ENCODE measurements around the gene VPS8. TPM values are rescaled to one million over a fixed set of nuclear protein-coding genes. Genes with fewer than 3 reads are reported as not detected.

VPS8 gene
- total and polyA plus RNA-seq, 2 donors (not counting 1 experiment from before 2014, with no cell fraction given), result 24.9 to 99.4 TPM

DNA sequence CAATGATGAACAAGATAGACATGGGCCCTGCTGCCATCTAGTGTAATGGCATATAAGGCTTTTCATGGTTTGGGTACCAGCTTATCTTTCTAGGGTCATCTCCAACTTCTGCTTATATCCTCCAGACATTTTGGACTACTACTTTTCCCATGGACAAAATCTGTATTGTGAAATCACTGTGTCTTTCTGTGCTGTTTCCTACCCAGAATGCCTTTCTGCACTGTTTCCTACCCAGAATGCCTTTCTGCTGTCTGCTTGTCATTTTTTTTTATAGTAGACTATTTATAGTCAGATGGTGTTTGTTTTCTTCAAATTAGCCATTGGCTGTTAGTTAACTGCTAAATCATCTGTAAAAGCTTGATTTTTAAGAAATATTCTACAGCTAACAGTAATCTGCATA, 20.1 kb downstream of the VPS8 start:
- H3K4me3 ChIP-seq (replicated peaks in 1 of 4; ENCODE audit: control extremely low read depth in 1 of 4, insufficient read depth in 1 of 4, low read depth in 3 of 4, low read length in 4 of 4), result no peak overlapping the region
- DNase-seq (ENCODE audit: low read depth in 2 of 2), result no peak
- H3K9me3 ChIP-seq (ENCODE audit: control insufficient read depth, insufficient read depth, low read depth, low read length), result no peaks in the 10 kb centered on the region
- no peak for TF ChIP-seq EZH2 (IDR thresholded peaks at IDR 0.05; ENCODE audit: low read length, missing control alignments)
- TF ChIP-seq, protein P1, sequence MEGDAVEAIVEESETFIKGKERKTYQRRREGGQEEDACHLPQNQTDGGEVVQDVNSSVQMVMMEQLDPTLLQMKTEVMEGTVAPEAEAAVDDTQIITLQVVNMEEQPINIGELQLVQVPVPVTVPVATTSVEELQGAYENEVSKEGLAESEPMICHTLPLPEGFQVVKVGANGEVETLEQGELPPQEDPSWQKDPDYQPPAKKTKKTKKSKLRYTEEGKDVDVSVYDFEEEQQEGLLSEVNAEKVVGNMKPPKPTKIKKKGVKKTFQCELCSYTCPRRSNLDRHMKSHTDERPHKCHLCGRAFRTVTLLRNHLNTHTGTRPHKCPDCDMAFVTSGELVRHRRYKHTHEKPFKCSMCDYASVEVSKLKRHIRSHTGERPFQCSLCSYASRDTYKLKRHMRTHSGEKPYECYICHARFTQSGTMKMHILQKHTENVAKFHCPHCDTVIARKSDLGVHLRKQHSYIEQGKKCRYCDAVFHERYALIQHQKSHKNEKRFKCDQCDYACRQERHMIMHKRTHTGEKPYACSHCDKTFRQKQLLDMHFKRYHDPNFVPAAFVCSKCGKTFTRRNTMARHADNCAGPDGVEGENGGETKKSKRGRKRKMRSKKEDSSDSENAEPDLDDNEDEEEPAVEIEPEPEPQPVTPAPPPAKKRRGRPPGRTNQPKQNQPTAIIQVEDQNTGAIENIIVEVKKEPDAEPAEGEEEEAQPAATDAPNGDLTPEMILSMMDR (conservative IDR thresholded peaks at IDR 0.05 in 1 of 2, IDR thresholded peaks at IDR 0.05 in 1 of 2; ENCODE audit: low read depth in 1 of 2, low read length in 2 of 2), result no peak
- H2AFZ ChIP-seq (ENCODE audit: low read length), result no peak overlapping the region
- H3K36me3 ChIP-seq (ENCODE audit: control insufficient read depth, insufficient read depth, low read length), result peaks cover 2% of the 10 kb centered on the region
- no peaks in the 10 kb centered on the region for H4K20me1 ChIP-seq (ENCODE audit: control insufficient read depth, extremely low read depth, insufficient read depth, low read length)
- no peaks in the 10 kb centered on the region for H3K4me1 ChIP-seq (ENCODE audit: control insufficient read depth, extremely low read depth, insufficient read depth, low read length)
- H3K27ac ChIP-seq (ENCODE audit: insufficient read depth, low read length), result no peak overlapping the region
- no peak overlapping the region for H3K4me2 ChIP-seq (ENCODE audit: extremely low read depth, insufficient read depth, low read length)
- no peaks in the 10 kb centered on the region for H3K27me3 ChIP-seq (ENCODE audit: control insufficient read depth, insufficient read depth, low read length)
- no peaks in the 10 kb centered on the region for H3K79me2 ChIP-seq (ENCODE audit: control insufficient read depth, insufficient read depth, low read length)
- H3K9ac ChIP-seq (ENCODE audit: insufficient read depth, low read length), result no peak overlapping the region

DNA sequence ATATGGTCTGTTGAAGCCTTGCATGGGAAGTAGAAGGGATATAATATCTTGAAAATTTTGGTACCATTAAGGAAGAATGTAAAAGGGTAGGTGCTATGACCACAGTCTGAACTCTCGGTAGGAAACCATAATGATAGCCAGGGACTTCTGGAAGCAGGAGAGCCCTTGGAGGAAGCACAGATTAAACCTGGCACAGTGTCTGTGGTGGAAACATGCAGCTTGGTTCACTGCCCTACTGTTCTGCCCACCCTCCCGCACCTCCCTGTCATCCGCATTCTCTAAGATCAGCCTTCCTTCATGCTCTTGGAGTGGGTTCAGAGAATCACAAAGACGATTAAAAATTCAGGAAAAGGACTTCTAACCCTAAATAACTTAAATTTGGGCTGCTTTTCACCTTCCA, 20.9 kb downstream of the VPS8 start:
- no peak for DNase-seq (ENCODE audit: low read depth in 2 of 2)
- Histone ChIP-seq H3K4me1 (ENCODE audit: control insufficient read depth, extremely low read depth, insufficient read depth, low read length) (no peaks in the 10 kb centered on the region), H3K4me3 (replicated peaks in 1 of 4; ENCODE audit: control extremely low read depth in 1 of 4, insufficient read depth in 1 of 4, low read depth in 3 of 4, low read length in 4 of 4) (no peak overlapping the region), H2AFZ (ENCODE audit: low read length) (no peak overlapping the region), H4K20me1 (ENCODE audit: control insufficient read depth, extremely low read depth, insufficient read depth, low read length) (no peaks in the 10 kb centered on the region), H3K27ac (ENCODE audit: insufficient read depth, low read length) (no peak overlapping the region), H3K36me3 (ENCODE audit: control insufficient read depth, insufficient read depth, low read length) (peaks cover 2% of the 10 kb centered on the region), H3K27me3 (ENCODE audit: control insufficient read depth, insufficient read depth, low read length) (no peaks in the 10 kb centered on the region), H3K79me2 (ENCODE audit: control insufficient read depth, insufficient read depth, low read length) (no peaks in the 10 kb centered on the region), H3K9ac (ENCODE audit: insufficient read depth, low read length) (no peak overlapping the region), H3K9me3 (ENCODE audit: control insufficient read depth, insufficient read depth, low read depth, low read length) (no peaks in the 10 kb centered on the region), H3K4me2 (ENCODE audit: extremely low read depth, insufficient read depth, low read length) (no peak overlapping the region)
- TF ChIP-seq EZH2 (IDR thresholded peaks at IDR 0.05; ENCODE audit: low read length, missing control alignments), result no peak
- TF ChIP-seq, protein P1 (conservative IDR thresholded peaks at IDR 0.05 in 1 of 2, IDR thresholded peaks at IDR 0.05 in 1 of 2; ENCODE audit: low read depth in 1 of 2, low read length in 2 of 2), result no peak

DNA sequence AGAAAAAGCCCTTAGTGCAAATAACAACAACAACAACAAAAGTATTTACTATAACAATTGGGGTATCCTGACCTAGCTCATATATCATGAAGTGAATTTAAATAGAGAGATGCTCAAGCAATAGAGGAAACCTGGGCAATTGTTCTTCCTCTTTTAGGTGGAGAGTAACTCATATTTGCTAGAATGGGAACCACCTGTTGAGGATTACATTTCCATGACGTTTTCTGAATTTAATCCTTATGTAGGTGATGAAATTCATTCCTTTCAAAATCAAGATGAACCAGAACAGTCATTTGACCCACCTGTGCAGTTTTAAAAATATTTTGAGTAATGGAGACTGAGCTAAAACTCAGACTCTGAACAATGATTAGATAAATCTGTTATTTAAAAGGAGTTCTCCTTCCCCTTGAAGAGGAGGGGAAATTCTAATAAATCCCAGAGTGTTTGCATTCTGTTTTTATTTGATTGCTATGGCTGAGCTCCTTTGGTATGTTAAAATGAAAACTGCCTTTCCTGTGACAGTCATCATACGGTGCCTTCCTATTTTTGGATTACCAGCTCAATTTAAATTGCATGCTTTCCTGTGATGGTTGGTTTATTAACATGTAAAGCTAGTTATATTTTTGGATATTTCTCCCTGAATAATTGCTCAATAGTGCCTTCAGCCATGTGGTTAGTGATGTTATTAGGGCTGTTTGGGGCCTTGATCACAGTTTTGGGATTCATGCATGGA, 24.3 kb downstream of the VPS8 start:
- TF ChIP-seq, protein P1 (conservative IDR thresholded peaks at IDR 0.05 in 1 of 2, IDR thresholded peaks at IDR 0.05 in 1 of 2; ENCODE audit: low read depth in 1 of 2, low read length in 2 of 2), result no peak
- H3K79me2 ChIP-seq (ENCODE audit: control insufficient read depth, insufficient read depth, low read length), result no peaks in the 10 kb centered on the region
- no peak for DNase-seq (ENCODE audit: low read depth in 2 of 2)
- no peak overlapping the region for H2AFZ ChIP-seq (ENCODE audit: low read length)
- H3K9me3 ChIP-seq (ENCODE audit: control insufficient read depth, insufficient read depth, low read depth, low read length), result no peaks in the 10 kb centered on the region
- no peaks in the 10 kb centered on the region for H3K27me3 ChIP-seq (ENCODE audit: control insufficient read depth, insufficient read depth, low read length)
- H3K27ac ChIP-seq (ENCODE audit: insufficient read depth, low read length), result no peak overlapping the region
- peaks cover 2% of the 10 kb centered on the region for H3K36me3 ChIP-seq (ENCODE audit: control insufficient read depth, insufficient read depth, low read length)
- no peaks in the 10 kb centered on the region for H4K20me1 ChIP-seq (ENCODE audit: control insufficient read depth, extremely low read depth, insufficient read depth, low read length)
- H3K4me3 ChIP-seq (replicated peaks in 1 of 4; ENCODE audit: control extremely low read depth in 1 of 4, insufficient read depth in 1 of 4, low read depth in 3 of 4, low read length in 4 of 4), result no peak overlapping the region
- no peak overlapping the region for H3K4me2 ChIP-seq (ENCODE audit: extremely low read depth, insufficient read depth, low read length)
- H3K9ac ChIP-seq (ENCODE audit: insufficient read depth, low read length), result no peak overlapping the region
- H3K4me1 ChIP-seq (ENCODE audit: control insufficient read depth, extremely low read depth, insufficient read depth, low read length), result no peaks in the 10 kb centered on the region
